Spleen (tissue), 11 donors: ENCODE results near the gene TMA7. TPM values are rescaled to one million over a fixed set of nuclear protein-coding genes. Genes with fewer than 3 reads are reported as not detected.

Experiments used
- DNase-seq: peaks from one replicate; pipeline ENCODE4 v3.0.0-alpha.2; 2020
- H3K27ac ChIP-seq, 8 donors: fragments of 200-600 bp; sonication (generic) in 7 of 8; 1 replicate in 4 of 8; 2 replicates in 4 of 8; pipeline versions ENCODE4 v1.5.0 to v1.8.0; 2016 to 2021; ENCODE audit warnings: inconsistent platforms in 4 of 8, mild to moderate bottlenecking in 4 of 8, moderate library complexity in 1 of 8
- H3K27me3 ChIP-seq, 7 donors: fragments of 200-600 bp; sonication (generic) in 6 of 7; replicated peaks in 1 of 7; 1 replicate in 4 of 7; 2 replicates in 3 of 7; pipeline versions ENCODE4 v1.5.0 to v1.8.0; 2016 to 2021; ENCODE audit warnings: inconsistent platforms in 3 of 7, mild to moderate bottlenecking in 1 of 7
- H3K36me3 ChIP-seq, 6 donors: fragments of 200-600 bp; sonication (generic) in 5 of 6; 1 replicate in 4 of 6; 2 replicates in 2 of 6; pipeline versions ENCODE4 v1.5.0 to v1.8.0; 2016 to 2021; ENCODE audit warnings: inconsistent platforms in 2 of 6
- H3K4me1 ChIP-seq, 6 donors: fragments of 200-600 bp; sonication (generic) in 5 of 6; 1 replicate in 3 of 6; 2 replicates in 3 of 6; pipeline versions ENCODE4 v1.5.0 to v1.8.0; 2016 to 2021; ENCODE audit warnings: inconsistent platforms in 3 of 6
- H3K4me3 ChIP-seq, 8 donors: fragments of 200-600 bp; sonication (generic) in 7 of 8; 1 replicate in 4 of 8; 2 replicates in 4 of 8; pipeline versions ENCODE4 v1.5.0 to v1.8.0; 2016 to 2021; ENCODE audit warnings: inconsistent platforms in 4 of 8, mild to moderate bottlenecking in 4 of 8, moderate library complexity in 2 of 8
- H3K9me3 ChIP-seq, 8 donors: fragments of 200-600 bp; sonication (generic) in 7 of 8; 1 replicate in 4 of 8; 2 replicates in 4 of 8; pipeline versions ENCODE4 v1.5.0 to v1.8.0; 2016 to 2021; ENCODE audit warnings: inconsistent platforms in 4 of 8
- POLR2A ChIP-seq, 3 donors: fragments of 450-650 bp; IDR thresholded peaks; one replicate each; pipeline ENCODE4 v1.5.1; 2017; ENCODE audit warnings: antibody characterized with exemption in 3 of 3, mild to moderate bottlenecking in 1 of 3
- POLR2AphosphoS5 ChIP-seq, 3 donors: sonication (generic); formaldehyde crosslinking; IDR thresholded peaks; one replicate each; pipeline ENCODE4 v1.5.1; 2017; ENCODE audit warnings: antibody characterized with exemption in 3 of 3
- whole genome bisulfite sequencing, 5 donors: extraction: QIAGEN DNeasy Blood & Tissue Kit in 3 of 5; methylation state at CpG; one replicate each; pipeline versions ENCODE4 v1.1.5 to v1.1.7; 2013 to 2018; 5-methylcytosine and 5-hydroxymethylcytosine counted together
- intact Hi-C: fragments of 100-400 bp; cut with DNase I; formaldehyde crosslinking; loops from one replicate; pipeline ENCODE4 v1.15.0; 2023; ENCODE audit warnings: low total_unique reads
- polyA plus RNA-seq, 3 donors: library from polyadenylated mRNA; stranded (reverse); fragments of 200-250 nt; gene quantifications; one replicate each; pipeline ENCODE4 v1.2.1, GENCODE V29; 2013
- total RNA-seq, 7 donors: library from RNA; depleted of rRNA in 3 of 7; stranded (reverse); fragments of >200 nt in 3 of 7; fragmentation: NEBNext Ultra II Directional in 4 of 7; extraction: Animal tissue kit (Norgen Biotek cat#: 25700) in 4 of 7; gene quantifications; one replicate each; pipeline versions ENCODE4 v1.1.0 to v1.2.1, GENCODE V29; 2016 to 2021
- TF ChIP-seq, protein P1 (sequence below), 11 experiments: fragments of 200-600 bp in 7 of 11; fragments of 450-650 bp in 4 of 11; sonication (generic) in 4 of 11; IDR thresholded peaks in 8 of 11; conservative IDR thresholded peaks in 3 of 11; 1 replicate in 7 of 11; 2 replicates in 4 of 11; pipeline versions ENCODE4 v1.4.0 to v1.8.0; 2016 to 2021; ENCODE audit warnings: antibody characterized with exemption in 11 of 11, inconsistent platforms in 4 of 11, mild to moderate bottlenecking in 1 of 11
- donor health status: healthy with polysubstance abuse.
- donor health status: DM: no; HTN: no; CAD: no; lungs with moderate emphysema.
- donor health status: DM: no; HTN: no; CAD: no.
- donor health status: Bipolar disorder and iron deficiency.
- donor health status: healthy.
- donor health status: DM: no; HTN: no; CAD: no.
- donor health status: DM: yes; HTN: yes; CAD: no.

TMA7 gene
- total and polyA plus RNA-seq, 10 donors = 145 to 753 (median 216) TPM

GRCh38 chr3:48451270-48451669 lies 11.2 kb downstream of the TMA7 start:
- peaks cover 0 to 61% (median 43%) of the 10 kb centered on the region in 6 donors for H3K36me3 ChIP-seq
- H3K27me3 ChIP-seq = no peaks in the 10 kb centered on the region
- intact Hi-C loops = no loop called here
- peak; percentile 4 for DNase-seq
- no peaks in the 10 kb centered on the region for H3K9me3 ChIP-seq
- H3K4me3 ChIP-seq = no peak overlapping the region
- no peak overlapping the region for H3K27ac ChIP-seq
- WGBS, 5 donors = 46 to 91% (median 79%) methylated on average over 1 of the region's 1 CpG
- peaks cover 0 to 24% (median 19%) of the 10 kb centered on the region in 6 donors for H3K4me1 ChIP-seq
- no peak for TF ChIP-seq POLR2A (IDR thresholded peaks at IDR 0.05)
- TF ChIP-seq, protein P1, sequence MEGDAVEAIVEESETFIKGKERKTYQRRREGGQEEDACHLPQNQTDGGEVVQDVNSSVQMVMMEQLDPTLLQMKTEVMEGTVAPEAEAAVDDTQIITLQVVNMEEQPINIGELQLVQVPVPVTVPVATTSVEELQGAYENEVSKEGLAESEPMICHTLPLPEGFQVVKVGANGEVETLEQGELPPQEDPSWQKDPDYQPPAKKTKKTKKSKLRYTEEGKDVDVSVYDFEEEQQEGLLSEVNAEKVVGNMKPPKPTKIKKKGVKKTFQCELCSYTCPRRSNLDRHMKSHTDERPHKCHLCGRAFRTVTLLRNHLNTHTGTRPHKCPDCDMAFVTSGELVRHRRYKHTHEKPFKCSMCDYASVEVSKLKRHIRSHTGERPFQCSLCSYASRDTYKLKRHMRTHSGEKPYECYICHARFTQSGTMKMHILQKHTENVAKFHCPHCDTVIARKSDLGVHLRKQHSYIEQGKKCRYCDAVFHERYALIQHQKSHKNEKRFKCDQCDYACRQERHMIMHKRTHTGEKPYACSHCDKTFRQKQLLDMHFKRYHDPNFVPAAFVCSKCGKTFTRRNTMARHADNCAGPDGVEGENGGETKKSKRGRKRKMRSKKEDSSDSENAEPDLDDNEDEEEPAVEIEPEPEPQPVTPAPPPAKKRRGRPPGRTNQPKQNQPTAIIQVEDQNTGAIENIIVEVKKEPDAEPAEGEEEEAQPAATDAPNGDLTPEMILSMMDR (IDR thresholded peaks at IDR 0.05 in 8 of 11, conservative IDR thresholded peaks at IDR 0.05 in 3 of 11) = no peak
- no peak for TF ChIP-seq POLR2AphosphoS5 (IDR thresholded peaks at IDR 0.05)

- Histone ChIP-seq H3K4me3 (no peak overlapping the region), H3K4me1 (no peaks in the 10 kb centered on the region), H3K27ac (no peak overlapping the region), H3K36me3 (peaks cover 0 to 100% (median 83%) of the 10 kb centered on the region in 6 donors), H3K9me3 (no peaks in the 10 kb centered on the region), H3K27me3 (no peaks in the 10 kb centered on the region)
- TF ChIP-seq, protein P1 (IDR thresholded peaks at IDR 0.05 in 8 of 11, conservative IDR thresholded peaks at IDR 0.05 in 3 of 11) = no peak
- TF ChIP-seq POLR2A (IDR thresholded peaks at IDR 0.05) (no peak), POLR2AphosphoS5 (IDR thresholded peaks at IDR 0.05) (no peak)
- intact Hi-C loops = no loop called here
- DNase-seq = peak; percentile 0
- 84 to 100% (median 96%) methylated on average over 1 of the region's 1 CpG for WGBS, 5 donors
Observed at GRCh38 chr3:48456456-48456855, 16.4 kb downstream of the TMA7 start.

- intact Hi-C loops = no loop called here
- 88 to 100% (median 97%) methylated on average over 3 of the region's 3 CpGs for WGBS, 5 donors
- Histone ChIP-seq H3K9me3 (no peaks in the 10 kb centered on the region), H3K27ac (no peak overlapping the region), H3K4me1 (peaks cover 0 to 2% (median 0%) of the 10 kb centered on the region in 6 donors), H3K36me3 (peaks cover 0 to 97% (median 59%) of the 10 kb centered on the region in 6 donors), H3K27me3 (no peaks in the 10 kb centered on the region), H3K4me3 (no peak overlapping the region)
- TF ChIP-seq POLR2A (IDR thresholded peaks at IDR 0.05) (no peak), POLR2AphosphoS5 (IDR thresholded peaks at IDR 0.05) (no peak)
- TF ChIP-seq, protein P1 (IDR thresholded peaks at IDR 0.05 in 8 of 11, conservative IDR thresholded peaks at IDR 0.05 in 3 of 11) = no peak
- DNase-seq = peak; percentile 38
Observed at GRCh38 chr3:48459331-48459730, 19.3 kb downstream of the TMA7 start.

GRCh38 chr3:48459773-48460516 lies 19.9 kb downstream of the TMA7 start:
- Histone ChIP-seq H3K27ac (no peak overlapping the region), H3K4me3 (no peak overlapping the region), H3K36me3 (peaks cover 0 to 97% (median 53%) of the 10 kb centered on the region in 6 donors), H3K27me3 (no peaks in the 10 kb centered on the region), H3K9me3 (no peaks in the 10 kb centered on the region), H3K4me1 (peaks cover 1 to 9% (median 5%) of the 10 kb centered on the region in 6 donors)
- TF ChIP-seq POLR2A (IDR thresholded peaks at IDR 0.05) = no peak
- 82 to 98% (median 89%) methylated on average over 6 to 7 of the region's 7 CpGs for WGBS, 5 donors
- peak; percentile 45 for DNase-seq
- intact Hi-C loops = loop anchor here (5.0 kb wide), 1 partner anchor 92 kb away; no protein-coding TSS in a partner anchor
